Measurements from ENCODE around the gene SHISA7.

Gene SHISA7

GRCh38 chr19:55482156-55482961 lies 39.3 kb upstream of the SHISA7 start:
- no peak for DNase-seq

GRCh38 chr19:55481794-55482155 lies 38.7 kb upstream of the SHISA7 start:
- DNase-seq, result no peak

- no peak for DNase-seq
These were observed 38.2 kb upstream of the SHISA7 start for GRCh38 chr19:55481148-55481793.

- DNase-seq, result no peak
These were observed 36.5 kb upstream of the SHISA7 start for GRCh38 chr19:55479451-55480230.

GRCh38 chr19:55479045-55479444 lies 35.9 kb upstream of the SHISA7 start:
- DNase-seq, result no peak

- DNase-seq, result no peak
These were observed 35.3 kb upstream of the SHISA7 start for GRCh38 chr19:55478364-55478763.

GRCh38 chr19:55477905-55478304 lies 34.8 kb upstream of the SHISA7 start:
- no peak for DNase-seq

- DNase-seq, result peak; percentile 80 to 99 (median 98)
These were observed 33.1 kb upstream of the SHISA7 start, which contains the start of gene ZNF628 for GRCh38 chr19:55476100-55476775. ZNF628 (plus strand) TSS chr19:55476617; CDS start chr19:55479911, 3,294 bp downstream.

GRCh38 chr19:55474269-55475265 lies 31.5 kb upstream of the SHISA7 start:
- DNase-seq, result no peak

- no peak for DNase-seq
These were observed 30.3 kb upstream of the SHISA7 start for GRCh38 chr19:55473225-55474012.

- no peak for DNase-seq
These were observed 29.4 kb upstream of the SHISA7 start for GRCh38 chr19:55472463-55472862.

- DNase-seq, result no peak
These were observed 28.2 kb upstream of the SHISA7 start for GRCh38 chr19:55471266-55471665.

GRCh38 chr19:55468054-55468393 lies 24.9 kb upstream of the SHISA7 start:
- DNase-seq, result no peak

- peak in 33 of 51 donors; percentile 10 to 81 (median 31) for DNase-seq
These were observed 24.3 kb upstream of the SHISA7 start for GRCh38 chr19:55467236-55468053.

- DNase-seq, result no peak
These were observed 23.1 kb upstream of the SHISA7 start for GRCh38 chr19:55466241-55466614.

- no peak for DNase-seq
These were observed 22.6 kb upstream of the SHISA7 start for GRCh38 chr19:55465460-55466240.

- DNase-seq, result no peak
These were observed 21.6 kb upstream of the SHISA7 start, which contains the start of gene C19orf85 for GRCh38 chr19:55464662-55465054. C19orf85 (minus strand) TSS chr19:55464751; CDS start chr19:55464554, 197 bp downstream.
